GM21723 (cell line): ENCODE results near the gene LRRC53.

Experiments
- ATAC-seq: cut with Tn5 transposase; IDR thresholded peaks from one replicate; pipeline ENCODE4 v1.9.1; 2021; ENCODE audit warnings: mild to moderate bottlenecking, moderate library complexity; ENCODE audit not compliant: unreplicated experiment

Gene LRRC53

GRCh38 chr1:74504125-74504932 lies 8.1 kb downstream of the LRRC53 start:
- peak; percentile 93 for ATAC-seq

GRCh38 chr1:74502858-74503257 lies 9.6 kb downstream of the LRRC53 start:
- ATAC-seq = no peak

GRCh38 chr1:74502432-74502831 lies 10.0 kb downstream of the LRRC53 start:
- ATAC-seq = no peak

- no peak for ATAC-seq
These were observed 13.5 kb downstream of the LRRC53 start for GRCh38 chr1:74498901-74499300.

GRCh38 chr1:74496669-74497068 lies 15.7 kb downstream of the LRRC53 start:
- ATAC-seq = no peak

- no peak for ATAC-seq
These were observed 26.4 kb downstream of the LRRC53 start for GRCh38 chr1:74486036-74486435.

GRCh38 chr1:74485622-74486021 lies 26.8 kb downstream of the LRRC53 start:
- ATAC-seq = no peak

- no peak for ATAC-seq
These were observed 30.8 kb downstream of the LRRC53 start for GRCh38 chr1:74481607-74482006.

GRCh38 chr1:74480068-74480467 lies 32.3 kb downstream of the LRRC53 start:
- ATAC-seq = no peak

- no peak for ATAC-seq
These were observed 33.4 kb downstream of the LRRC53 start for GRCh38 chr1:74478979-74479378.

- ATAC-seq = no peak
These were observed 37.8 kb downstream of the LRRC53 start for GRCh38 chr1:74474585-74474984.

- no peak for ATAC-seq
These were observed 40.9 kb downstream of the LRRC53 start for GRCh38 chr1:74471470-74471869.

- no peak for ATAC-seq
These were observed 41.5 kb downstream of the LRRC53 start for GRCh38 chr1:74470936-74471335.

- ATAC-seq = no peak
These were observed 42.2 kb downstream of the LRRC53 start for GRCh38 chr1:74470251-74470650.

GRCh38 chr1:74468982-74469603 lies 43.3 kb downstream of the LRRC53 start:
- peak; percentile 60 for ATAC-seq

GRCh38 chr1:74467786-74468377 lies 44.5 kb downstream of the LRRC53 start:
- ATAC-seq = no peak

- ATAC-seq = no peak
These were observed 47.2 kb downstream of the LRRC53 start for GRCh38 chr1:74465193-74465681.

GRCh38 chr1:74464037-74464436 lies 48.4 kb downstream of the LRRC53 start:
- ATAC-seq = no peak

GRCh38 chr1:74463333-74463988 lies 49.0 kb downstream of the LRRC53 start:
- peak; percentile 86 for ATAC-seq

- no peak for ATAC-seq
These were observed 55.2 kb downstream of the LRRC53 start for GRCh38 chr1:74457253-74457652.

GRCh38 chr1:74455390-74455789 lies 57.0 kb downstream of the LRRC53 start:
- no peak for ATAC-seq
